Erythroblast (primary cell): ENCODE results near the gene SLC49A4.

ENCODE experiments used
- GATA1 ChIP-seq: IDR thresholded peaks from 2 replicates; pipeline ENCODE4 v1.6.1; 2011; ENCODE audit warnings: low read depth, mild to moderate bottlenecking, control low read depth, low read length, moderate library complexity
- POLR2A ChIP-seq: IDR thresholded peaks from 2 replicates; pipeline ENCODE4 v1.6.1; 2011; ENCODE audit warnings: mild to moderate bottlenecking, low read length

- no peak for TF ChIP-seq POLR2A
- TF ChIP-seq GATA1, result no peak
Observed at GRCh38 chr3:122875547-122876127, 80.8 kb downstream of the SLC49A4 start.
